ENCODE data around the gene RRP1.

The RRP1 gene

DNA sequence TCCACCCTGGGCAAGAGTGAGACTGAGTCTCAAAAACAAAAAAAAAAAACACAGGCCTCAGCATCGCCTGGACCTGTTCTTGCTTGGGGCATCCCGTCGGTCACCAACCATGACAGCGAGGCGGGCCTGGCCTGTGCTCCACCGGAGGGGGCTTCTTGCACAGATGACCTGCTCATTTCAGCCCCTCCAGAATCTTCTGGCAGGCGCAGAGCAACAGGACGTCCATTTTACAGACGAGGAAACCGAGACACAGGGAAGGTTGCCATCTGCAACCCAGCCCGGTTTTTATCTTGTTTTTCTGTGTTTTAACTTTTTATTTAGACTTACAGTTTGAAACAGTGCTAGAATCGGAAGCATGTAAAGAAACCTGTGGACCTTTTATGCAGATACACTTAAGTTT is 14.2 kb upstream of the RRP1 start:
- DNase-seq (ENCODE audit: low read depth in 2 of 2): no peak

DNA sequence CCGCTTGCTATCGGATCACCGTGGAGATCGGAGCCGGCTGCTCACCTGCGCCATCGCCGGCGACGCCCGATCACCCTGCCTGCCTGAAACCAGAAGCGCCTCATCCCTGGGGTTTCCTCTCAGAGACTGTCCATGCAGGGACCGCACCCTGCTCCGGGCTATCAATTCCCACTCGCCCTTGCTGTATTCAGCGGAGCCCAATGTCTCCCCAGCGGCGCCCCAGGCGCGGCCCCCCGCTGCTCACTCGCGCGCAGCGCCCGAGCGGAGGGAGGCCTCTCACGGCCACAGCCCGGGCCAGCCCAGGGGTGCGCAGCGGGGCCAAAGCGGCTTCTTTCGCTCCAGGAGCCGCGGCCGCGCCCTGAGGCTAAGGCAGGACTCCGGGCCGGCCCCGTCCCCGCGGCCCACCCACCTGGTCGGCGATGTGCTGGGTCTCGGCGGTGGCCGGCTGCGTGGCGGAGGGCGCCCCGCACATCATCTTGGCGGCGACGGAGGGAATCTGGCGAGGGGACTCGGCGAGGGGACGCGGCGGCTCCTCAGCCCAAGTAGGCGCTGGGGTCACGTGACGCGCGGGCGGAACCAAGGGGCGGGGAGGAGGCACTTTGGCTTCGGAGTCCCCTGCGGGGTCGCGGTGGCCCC is 13.5 kb upstream of the RRP1 start, which contains the start of gene CSTB:
TSS of gene CSTB (minus strand) at position 514 of the 636 bp plus-strand sequence. CDS start at position 475, 39 bp downstream.
- peak; percentile 68 to 77 for DNase-seq (ENCODE audit: low read depth in 2 of 2)

DNA sequence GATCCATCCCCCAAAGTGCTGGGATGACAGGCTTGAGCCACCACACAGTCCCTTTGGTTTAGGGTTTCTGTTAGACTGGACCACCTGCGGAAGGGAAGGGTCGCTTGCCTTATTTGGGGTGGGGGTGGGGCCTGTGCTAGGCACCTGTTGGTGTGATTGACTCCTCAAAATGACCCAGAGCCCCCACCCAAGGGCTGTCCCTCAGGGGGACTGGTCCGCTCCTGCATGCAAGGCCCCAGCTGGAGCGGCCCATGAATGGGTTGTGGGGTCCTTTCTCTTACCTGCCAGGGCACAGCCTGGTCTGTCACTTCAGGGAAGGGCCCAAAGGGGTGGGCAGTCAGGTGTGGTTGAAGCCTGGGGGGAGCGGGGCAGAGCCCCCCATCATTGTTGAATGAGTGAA is 11.4 kb upstream of the RRP1 start:
- DNase-seq (ENCODE audit: low read depth in 2 of 2): no peak

DNA sequence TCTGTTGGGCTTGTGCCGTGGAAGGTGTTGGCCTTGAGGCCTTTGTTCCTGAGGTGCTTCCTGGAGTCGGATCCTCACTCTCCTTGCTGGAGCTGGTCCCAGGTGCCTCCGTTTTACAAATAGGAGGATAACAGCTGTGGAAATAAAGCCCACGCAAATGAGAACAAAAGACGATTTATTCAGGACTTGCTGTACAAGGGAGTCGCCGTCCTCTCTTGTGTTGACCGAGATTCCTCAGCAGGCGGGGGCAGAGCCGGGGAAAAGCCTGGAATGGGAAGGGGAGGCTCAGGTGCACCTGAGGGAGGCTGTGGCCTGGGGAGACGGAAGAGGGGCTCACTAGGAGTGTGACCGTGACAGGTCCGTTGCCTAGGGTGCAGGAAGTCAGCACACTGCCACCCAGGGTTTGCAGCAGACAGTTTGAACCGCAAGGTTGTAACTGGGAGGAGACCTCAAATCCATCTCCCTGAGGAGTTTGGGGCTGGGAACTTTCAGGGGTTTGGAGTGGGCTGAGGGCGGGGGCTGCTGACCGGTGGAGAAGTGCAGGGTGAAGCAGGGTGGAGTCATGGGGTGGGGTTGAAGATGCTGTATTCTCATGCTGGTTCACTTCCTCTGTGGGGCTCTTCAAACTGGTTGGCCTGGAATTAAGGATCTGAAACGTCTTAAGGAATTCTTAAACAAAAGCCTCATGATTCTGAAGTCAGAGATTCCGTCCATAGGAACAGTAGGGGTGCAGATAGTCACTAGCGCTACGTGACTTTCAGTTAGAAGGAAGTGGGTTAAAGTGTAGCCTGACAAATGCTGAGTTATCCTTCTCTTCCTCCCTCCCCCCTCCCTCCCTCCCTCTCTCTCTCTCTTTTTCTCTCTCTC is 10.7 kb upstream of the RRP1 start:
- no peak for DNase-seq (ENCODE audit: low read depth in 2 of 2)

DNA sequence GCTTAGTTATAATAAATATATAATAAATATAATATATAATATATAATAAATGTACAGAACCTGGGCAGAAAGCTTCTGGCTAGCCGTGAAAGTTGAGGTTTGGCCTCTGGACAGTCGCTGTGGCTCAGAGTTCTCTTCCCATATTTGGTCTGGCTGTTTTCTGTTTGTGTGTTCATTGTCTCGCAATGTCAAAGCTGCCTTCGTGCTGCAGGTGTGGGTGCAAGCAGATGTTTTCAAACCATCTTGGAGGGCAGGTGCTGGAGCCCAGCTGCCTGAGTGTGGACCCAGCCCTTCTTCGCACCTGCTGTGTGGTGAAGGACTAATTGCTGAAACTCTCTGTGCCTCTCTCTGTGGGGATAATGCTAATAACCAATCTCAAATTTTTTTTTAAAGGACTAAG is 9.7 kb upstream of the RRP1 start:
- no peak for DNase-seq (ENCODE audit: low read depth in 2 of 2)

DNA sequence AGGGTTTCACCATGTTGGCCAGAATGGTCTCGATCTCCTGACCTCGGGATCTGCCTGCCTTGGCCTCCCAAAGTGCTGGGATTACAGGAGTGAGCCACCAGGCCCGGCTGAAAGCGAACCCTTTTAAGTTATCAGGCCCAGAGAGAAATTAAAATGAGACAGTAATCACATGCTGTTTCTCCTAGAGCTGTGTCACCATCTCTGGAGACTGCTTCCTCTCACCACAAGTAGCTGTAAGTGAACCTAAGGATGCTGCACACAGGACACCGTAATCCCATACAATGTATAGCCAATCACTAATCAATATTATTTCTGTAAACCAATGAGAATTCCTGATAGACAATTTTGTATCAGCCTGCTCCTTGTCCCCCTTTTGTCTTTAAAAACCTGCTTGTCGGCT is 7.5 kb upstream of the RRP1 start:
- DNase-seq (ENCODE audit: low read depth in 2 of 2): no peak

DNA sequence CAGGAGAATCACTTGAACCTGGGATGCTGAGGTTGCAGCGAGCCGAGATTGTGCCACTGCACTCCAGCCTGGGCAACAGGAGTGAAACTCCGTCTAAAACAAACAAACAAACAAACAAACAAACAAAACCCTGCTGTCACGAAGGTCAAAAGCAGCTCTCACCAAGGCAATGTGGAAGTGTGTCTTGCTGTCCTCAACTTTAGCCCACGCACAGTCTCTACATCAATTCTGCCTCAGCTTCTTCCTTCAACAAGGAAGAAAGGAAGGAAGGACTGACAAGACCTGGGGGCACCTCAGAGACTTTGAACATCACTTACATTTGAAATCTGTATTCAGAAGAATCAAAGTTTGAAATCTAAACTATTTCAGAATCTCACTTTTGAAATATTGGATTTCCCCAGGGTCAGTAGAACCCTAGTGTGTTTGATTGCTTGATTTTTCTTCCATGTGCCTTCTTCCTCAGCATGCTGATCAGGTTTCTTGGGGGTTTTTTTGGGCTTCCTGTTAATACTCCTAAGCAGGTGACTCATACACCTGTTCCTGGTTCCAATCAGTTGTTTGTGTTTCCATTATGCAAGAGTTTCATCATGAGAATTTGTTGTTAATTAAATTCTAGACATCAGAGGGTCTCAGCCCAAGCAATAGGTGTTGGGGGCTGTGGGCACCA is 6.8 kb upstream of the RRP1 start:
- no peak for DNase-seq (ENCODE audit: low read depth in 2 of 2)

DNA sequence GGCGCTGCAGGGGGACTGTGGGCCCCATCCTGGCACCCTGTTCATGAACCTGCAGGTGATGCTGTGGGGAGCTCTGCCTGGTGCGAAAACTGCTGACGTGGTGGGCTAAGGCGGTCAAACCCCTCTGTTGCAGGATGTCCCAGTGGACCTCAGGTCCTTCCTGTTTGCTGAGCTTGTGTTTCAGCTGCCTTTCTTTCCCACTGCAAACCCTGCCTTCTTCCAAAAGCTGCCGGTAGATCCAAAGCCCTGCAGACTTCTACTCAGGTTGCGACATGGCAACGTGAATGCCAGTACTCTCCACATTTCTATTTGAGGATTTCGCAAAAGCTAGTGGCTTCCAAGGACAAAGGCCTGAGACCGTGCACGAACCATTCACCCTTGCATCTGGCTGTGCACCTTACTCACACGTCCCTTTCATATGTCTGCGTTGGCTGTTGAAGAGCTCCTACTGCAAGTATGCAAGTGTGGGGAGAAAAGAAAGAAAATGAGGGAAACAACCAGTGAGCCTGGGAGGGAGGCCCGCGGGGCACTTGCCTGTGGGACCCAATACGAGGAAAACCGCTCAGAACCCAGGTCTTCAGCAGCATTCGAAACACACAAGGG is 6.2 kb upstream of the RRP1 start:
- DNase-seq (ENCODE audit: low read depth in 2 of 2): no peak

DNA sequence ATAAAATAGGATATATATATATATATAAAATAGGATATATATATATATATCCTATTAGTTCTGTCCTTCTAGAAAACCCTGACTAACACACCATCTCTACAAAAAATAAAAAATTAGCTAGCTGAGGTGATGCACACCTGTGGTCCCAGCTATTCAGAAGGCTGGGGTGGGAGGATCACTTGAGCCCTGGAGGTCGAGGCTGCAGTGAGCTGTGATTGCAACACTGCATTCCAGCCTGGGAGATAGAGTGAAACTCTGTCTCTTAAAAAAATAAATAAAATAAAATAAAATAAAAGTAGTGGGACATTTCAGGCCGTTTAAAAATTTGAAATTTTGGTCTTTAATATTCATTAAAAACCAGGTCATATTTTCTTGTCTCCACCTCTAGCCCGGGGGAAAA is 4.2 kb upstream of the RRP1 start:
- DNase-seq (ENCODE audit: low read depth in 2 of 2): no peak

DNA sequence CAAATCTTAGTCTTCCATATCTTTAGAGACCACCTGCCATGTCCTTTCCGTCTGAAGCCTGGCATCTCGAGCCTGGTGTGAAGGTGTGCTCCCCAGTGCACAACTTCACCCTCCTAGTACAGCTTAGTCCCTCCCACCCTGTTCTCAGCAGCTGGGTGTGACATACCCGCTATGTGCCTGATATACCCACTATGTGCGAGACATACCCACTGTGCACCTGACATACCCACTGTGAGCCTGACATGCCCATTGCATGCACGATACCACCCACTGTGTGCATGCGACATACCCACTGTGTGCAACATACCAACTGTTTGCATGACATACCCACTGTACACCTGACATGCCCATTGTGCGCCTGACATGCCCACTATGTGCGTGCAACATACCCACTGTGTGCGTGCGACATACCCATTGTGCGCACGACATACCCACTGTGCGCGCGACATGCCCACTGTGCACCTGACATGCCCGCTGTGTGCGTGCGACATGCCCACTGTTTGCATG is 3.0 kb upstream of the RRP1 start:
- no peak for DNase-seq (ENCODE audit: low read depth in 2 of 2)

DNA sequence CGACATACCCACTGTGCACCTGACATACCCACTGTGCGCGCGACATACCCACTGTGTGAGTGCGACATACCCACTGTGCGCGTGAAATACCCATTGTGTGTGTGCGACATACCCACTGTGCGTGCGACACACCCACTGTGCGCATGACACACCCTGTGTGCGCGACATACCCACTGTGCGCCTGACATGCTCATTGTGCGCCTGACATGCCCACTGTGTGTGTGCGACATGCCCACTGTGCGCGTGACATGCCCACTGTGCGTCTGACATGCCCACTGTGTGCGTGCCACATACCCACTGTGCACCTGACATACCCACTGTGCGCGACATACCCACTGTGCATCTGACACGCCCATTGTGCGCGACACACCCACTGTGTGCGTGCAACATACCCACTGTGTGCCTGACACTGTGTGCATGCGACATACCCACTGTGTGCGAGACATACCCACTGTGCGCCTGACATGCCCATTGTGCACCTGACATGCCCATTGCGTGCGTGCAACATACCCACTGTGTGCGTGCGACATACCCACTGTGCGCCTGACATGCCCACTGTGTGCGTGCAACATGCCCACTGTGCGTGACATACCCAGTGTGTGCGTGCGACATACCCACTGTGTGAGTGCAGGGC is 2.5 kb upstream of the RRP1 start:
- no peak for DNase-seq (ENCODE audit: low read depth in 2 of 2)

DNA sequence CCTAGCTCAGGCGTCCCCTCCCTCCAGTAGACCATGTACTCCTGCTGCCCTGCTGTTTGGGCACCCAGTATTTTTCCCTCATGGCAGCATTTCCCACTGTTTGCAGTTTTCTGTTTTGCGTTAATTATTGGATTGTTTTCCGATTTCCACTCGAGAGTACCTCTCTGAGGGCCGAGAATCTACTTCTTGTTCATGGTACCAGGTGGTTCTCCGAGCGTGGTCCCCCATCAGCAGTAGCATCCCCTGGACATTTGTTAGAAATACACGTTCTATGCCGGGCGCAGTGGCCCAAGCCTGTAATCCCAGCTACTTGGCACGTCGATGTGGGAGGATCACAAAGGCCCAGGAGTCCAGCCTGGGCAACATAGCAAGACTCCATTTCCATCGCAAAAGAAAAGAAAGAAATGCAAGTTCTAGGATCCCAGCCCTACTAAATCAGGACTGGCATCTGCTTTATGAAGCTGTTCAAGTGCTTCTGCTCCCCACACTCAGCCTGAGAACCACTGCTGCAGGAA is 690 bp downstream of the RRP1 start:
- DNase-seq (ENCODE audit: low read depth in 2 of 2): no peak

DNA sequence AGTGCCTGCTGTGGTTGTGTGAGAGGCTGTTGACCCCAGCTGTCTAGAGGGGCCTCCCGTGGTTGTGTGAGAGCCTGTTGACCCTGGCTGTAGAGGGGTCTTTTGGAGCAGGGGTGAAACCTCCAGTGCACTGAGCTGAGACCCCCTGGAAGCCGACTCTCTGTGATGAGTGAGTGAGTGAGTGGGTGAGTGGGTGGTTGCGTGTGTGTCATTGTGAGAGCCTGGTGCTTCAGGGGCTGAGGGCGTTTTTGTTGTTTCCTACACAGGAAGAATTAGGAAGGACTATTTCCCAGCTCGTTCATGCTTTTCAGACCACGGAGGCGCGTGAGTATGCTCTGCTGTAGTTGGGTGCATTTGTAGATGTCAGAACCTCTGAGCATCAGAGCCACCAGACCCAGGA is 3.0 kb downstream of the RRP1 start:
- DNase-seq (ENCODE audit: low read depth in 2 of 2): no peak

DNA sequence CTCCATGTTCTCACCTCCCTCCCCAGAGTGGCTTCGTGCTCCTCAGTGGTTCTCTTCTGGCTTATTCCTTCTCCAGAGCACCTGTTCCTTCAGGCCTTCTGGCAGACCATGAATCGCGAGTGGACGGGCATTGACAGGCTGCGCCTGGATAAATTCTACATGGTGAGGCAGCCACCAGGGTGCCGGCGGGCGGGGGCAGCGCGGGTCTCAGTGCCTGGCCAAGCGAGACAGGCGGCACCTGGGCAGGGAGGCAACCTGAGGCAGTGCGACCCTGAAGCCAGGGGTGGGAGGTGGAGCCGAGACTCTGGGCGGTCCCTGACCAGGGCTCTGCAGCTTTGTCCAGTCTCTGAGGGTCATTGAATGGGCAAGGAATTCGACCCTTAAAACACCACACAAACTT is 3.9 kb downstream of the RRP1 start:
- no peak for DNase-seq (ENCODE audit: low read depth in 2 of 2)

DNA sequence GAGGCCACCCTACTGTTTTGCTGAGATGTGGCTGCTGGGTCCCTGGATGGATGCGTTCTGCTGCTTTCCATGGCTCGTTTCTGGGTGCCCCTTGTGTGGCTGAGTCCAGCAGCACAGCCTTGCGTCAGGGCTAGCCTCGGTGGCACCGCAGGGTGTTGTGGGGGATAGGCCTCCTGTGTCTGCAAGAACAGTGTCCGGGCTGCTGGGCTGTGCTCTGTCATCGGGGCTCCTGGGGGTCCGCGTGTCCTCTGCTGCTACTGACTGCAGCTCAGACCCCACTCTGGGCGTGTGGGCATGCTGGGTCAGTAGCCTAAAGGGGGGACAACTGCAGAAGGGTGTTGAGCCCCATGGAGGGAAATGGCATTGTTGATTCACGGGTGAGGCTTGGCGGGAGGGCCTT is 4.9 kb downstream of the RRP1 start:
- no peak for DNase-seq (ENCODE audit: low read depth in 2 of 2)

DNA sequence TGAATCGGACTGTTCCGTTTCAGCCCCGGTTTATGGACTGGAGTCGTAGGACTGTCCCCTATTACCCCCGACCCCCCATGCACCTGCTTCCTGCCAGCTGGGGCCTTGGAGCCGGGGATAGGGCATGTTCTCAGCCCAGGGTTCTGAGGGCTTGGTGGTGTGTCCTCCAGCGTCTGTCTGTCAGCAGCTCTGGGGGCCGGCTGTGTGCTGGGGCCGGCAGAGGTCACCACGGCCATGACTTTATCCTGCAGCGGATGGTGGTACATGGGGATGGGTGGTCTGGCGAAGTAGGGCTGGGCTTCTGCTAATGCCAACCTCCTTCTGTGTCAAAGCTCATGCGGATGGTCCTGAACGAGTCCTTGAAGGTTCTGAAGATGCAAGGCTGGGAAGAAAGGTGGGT is 5.5 kb downstream of the RRP1 start:
- no peak for DNase-seq (ENCODE audit: low read depth in 2 of 2)

DNA sequence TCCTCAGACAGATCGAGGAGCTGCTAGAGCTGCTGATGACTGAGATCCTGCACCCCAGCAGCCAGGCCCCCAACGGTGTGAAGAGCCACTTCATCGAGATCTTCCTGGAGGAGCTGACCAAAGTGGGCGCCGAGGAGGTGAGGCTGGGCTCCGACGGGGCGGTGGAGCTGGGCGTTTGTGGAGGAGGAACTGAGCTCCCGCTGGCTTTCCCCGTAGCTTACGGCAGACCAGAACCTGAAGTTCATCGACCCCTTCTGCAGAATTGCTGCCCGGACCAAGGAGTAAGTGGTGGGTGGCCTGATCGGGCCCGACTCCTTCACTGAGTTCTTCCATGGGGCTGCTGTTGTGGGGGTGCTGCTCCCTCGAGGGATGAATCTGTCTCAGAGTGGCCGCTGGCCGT is 8.0 kb downstream of the RRP1 start:
- DNase-seq (ENCODE audit: low read depth in 2 of 2): no peak

DNA sequence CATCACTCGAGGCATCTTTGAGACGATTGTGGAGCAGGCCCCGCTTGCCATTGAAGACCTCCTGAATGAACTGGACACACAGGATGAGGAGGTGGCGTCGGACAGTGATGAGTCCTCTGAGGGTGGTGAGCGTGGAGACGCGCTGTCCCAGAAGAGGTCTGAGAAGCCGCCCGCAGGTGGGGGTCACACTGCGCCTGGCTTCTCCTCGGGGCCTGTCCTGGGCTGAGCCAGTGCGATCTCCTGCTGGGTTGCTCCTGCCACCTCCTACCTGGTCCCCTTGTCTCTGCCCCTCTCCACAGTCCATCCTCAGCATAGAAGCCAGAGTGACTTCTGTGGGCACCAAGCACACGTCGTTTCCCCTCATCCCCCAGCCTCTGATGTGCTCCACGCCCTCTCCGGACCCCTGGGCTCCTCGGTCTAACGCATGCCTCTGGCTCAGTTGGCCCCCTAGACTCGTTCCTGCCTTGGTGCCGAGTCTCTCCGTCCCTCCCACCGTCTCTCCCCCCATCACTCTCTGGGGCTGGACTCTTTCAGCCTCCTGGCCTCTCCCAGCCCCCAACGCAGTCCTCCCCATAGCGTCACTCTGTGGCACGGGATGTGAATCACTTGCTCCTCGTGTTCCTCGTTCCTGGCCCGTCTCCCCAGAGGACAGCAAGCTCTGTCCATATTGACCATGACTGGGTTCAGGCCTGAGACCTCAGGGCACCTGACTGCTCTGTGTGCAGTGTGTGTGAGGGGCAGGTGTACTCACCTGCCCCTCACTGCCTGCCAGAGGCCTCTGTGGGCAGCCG is 8.7 kb downstream of the RRP1 start:
- DNase-seq (ENCODE audit: low read depth in 2 of 2): no peak

DNA sequence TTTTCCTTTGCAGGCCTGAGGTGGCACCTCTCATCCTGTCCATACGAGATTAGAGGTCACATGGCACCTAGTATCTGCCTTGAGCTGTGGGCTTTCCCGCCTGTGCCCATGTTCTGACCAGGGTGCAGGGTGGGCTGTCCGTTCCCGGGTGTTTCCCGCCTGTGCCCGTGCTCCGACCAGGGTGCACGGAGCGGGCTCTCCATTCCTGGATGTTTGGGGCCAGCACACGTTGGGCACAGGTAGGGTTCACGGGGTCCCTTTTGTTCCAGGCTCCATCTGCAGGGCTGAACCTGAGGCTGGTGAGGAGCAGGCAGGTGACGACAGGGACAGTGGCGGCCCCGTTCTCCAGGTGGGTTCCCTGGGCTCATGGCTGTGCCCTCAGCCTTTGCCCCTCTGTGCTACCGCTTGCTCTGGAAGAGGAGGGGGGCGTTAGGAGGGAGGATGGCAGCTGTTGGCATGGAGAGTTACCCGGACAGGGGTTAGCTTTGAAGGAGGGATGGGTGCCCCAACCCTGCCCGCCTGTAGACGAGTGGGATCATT is 10.0 kb downstream of the RRP1 start:
- no peak for DNase-seq (ENCODE audit: low read depth in 2 of 2)

DNA sequence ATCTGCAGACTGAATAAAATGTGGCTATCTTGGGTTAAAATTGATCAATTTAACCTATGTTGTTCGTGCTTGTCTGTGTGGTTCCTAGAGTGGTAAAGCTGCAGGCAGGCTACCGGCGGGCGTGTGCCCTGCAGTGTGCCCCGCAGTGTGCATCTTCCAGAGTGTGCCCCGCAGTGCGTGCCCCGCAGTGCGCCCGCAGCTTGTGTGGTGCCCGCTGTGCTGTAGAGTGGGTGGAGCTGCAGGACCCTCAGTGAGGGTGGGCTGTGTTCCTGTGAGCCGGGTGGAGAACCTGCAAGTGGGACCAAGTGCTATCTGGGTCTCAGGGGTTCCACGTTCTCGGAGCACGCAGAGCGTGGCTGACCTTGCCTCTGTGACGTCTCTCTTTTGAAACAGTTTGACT is 10.7 kb downstream of the RRP1 start:
- DNase-seq (ENCODE audit: low read depth in 2 of 2): no peak
